Breast epithelium (tissue), 4 donors: ENCODE data around the gene FAM228B. TPM values are rescaled to one million over a fixed set of nuclear protein-coding genes. Genes with fewer than 3 reads are reported as not detected.
"Not testable (repeated sequence)": the region's sequence is repeated elsewhere in the genome, so short reads cannot be mapped to it uniquely, and the experiment has no call there.

ENCODE experiments used
- DNase-seq, 2 donors: peaks; one replicate each; pipeline ENCODE4 v3.0.0-alpha.2; 2019; ENCODE audit warnings: low spot score in 2 of 2
- H3K27ac ChIP-seq, 2 donors: fragments of 200-600 bp; sonication (generic) in 1 of 2; one replicate each; pipeline ENCODE4 v1.5.1; 2016 to 2019; ENCODE audit warnings: mild to moderate bottlenecking in 1 of 2
- H3K27me3 ChIP-seq, 2 donors: fragments of 200-600 bp; sonication (generic) in 1 of 2; one replicate each; pipeline versions ENCODE4 v1.5.1 to v1.6.0; 2017 to 2019; ENCODE audit warnings: control low read depth in 1 of 2, mild to moderate bottlenecking in 1 of 2
- H3K36me3 ChIP-seq: fragments of 200-600 bp; one replicate; pipeline ENCODE4 v1.5.1; 2019
- H3K4me1 ChIP-seq, 2 donors: fragments of 200-600 bp; sonication (generic); one replicate each; pipeline ENCODE4 v1.5.1; 2016 to 2019; ENCODE audit warnings: control low read depth in 1 of 2
- H3K4me3 ChIP-seq, 3 donors: fragments of 200-600 bp; sonication (generic); 1 replicate in 2 of 3; 2 replicates in 1 of 3; pipeline ENCODE4 v1.5.1; 2016 to 2019; ENCODE audit warnings: mild to moderate bottlenecking in 3 of 3, moderate library complexity in 2 of 3
- H3K9me3 ChIP-seq, 2 donors: fragments of 200-600 bp; sonication (generic) in 1 of 2; one replicate each; pipeline ENCODE4 v1.5.1; 2016 to 2019; ENCODE audit warnings: control low read depth in 1 of 2
- POLR2A ChIP-seq: fragments of 450-650 bp; IDR thresholded peaks from one replicate; pipeline ENCODE4 v1.6.1; 2016; ENCODE audit warnings: antibody characterized with exemption, mild to moderate bottlenecking, moderate library complexity
- POLR2AphosphoS5 ChIP-seq, 3 donors: sonication (generic); formaldehyde crosslinking; IDR thresholded peaks; one replicate each; pipeline ENCODE4 v1.6.1; 2017; ENCODE audit warnings: antibody characterized with exemption in 3 of 3
- intact Hi-C: fragments of 100-400 bp; cut with DNase I; formaldehyde crosslinking; loops from one replicate; pipeline ENCODE4 v1.15.1; 2023; ENCODE audit warnings: low total_unique reads
- total RNA-seq, 3 donors: library from RNA; depleted of rRNA; stranded (reverse); fragments of >200 nt; gene quantifications; one replicate each; pipeline ENCODE4 v1.1.0, GENCODE V29; 2016
- TF ChIP-seq, protein P1 (sequence below), 3 donors: fragments of 450-650 bp; IDR thresholded peaks; one replicate each; pipeline ENCODE4 v1.5.1; 2016 to 2017; ENCODE audit warnings: antibody characterized with exemption in 3 of 3, mild to moderate bottlenecking in 3 of 3, moderate library complexity in 3 of 3

FAM228B gene
- total RNA-seq, 3 donors from 2014 or later: 23.7 to 46.2 (median 30.9) TPM

DNA sequence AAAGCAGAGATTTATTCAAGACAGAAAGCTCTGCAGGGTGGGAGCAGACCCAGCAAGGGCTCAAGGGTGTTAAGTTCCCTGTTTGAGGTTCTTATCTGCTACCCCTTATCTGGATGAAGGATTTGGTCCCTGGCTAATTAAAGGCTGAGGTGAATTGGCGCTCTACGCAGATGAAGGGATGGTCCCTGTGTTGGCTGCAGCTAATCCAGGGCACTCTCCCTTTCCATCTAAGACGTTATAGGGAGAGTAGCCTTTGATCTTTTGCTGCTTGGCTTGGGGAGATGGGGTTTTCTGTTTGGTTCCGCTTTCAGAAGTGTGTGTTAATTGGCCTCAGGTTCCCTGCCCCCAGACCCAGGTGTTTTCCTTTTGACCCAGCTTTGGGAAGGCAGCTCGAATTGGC lies 68.6 kb downstream of the FAM228B start:
- DNase-seq: no peak
- Histone ChIP-seq H3K4me1 (no peaks in the 10 kb centered on the region), H3K4me3 (no peak overlapping the region), H3K36me3 (no peaks in the 10 kb centered on the region), H3K9me3 (no peaks in the 10 kb centered on the region), H3K27me3 (no peaks in the 10 kb centered on the region), H3K27ac (no peak overlapping the region)
- TF ChIP-seq, protein P1, sequence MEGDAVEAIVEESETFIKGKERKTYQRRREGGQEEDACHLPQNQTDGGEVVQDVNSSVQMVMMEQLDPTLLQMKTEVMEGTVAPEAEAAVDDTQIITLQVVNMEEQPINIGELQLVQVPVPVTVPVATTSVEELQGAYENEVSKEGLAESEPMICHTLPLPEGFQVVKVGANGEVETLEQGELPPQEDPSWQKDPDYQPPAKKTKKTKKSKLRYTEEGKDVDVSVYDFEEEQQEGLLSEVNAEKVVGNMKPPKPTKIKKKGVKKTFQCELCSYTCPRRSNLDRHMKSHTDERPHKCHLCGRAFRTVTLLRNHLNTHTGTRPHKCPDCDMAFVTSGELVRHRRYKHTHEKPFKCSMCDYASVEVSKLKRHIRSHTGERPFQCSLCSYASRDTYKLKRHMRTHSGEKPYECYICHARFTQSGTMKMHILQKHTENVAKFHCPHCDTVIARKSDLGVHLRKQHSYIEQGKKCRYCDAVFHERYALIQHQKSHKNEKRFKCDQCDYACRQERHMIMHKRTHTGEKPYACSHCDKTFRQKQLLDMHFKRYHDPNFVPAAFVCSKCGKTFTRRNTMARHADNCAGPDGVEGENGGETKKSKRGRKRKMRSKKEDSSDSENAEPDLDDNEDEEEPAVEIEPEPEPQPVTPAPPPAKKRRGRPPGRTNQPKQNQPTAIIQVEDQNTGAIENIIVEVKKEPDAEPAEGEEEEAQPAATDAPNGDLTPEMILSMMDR (IDR thresholded peaks at IDR 0.05): no peak
- TF ChIP-seq POLR2AphosphoS5 (IDR thresholded peaks at IDR 0.05) (no peak), POLR2A (no peak)
- intact Hi-C loops: no loop called here

DNA sequence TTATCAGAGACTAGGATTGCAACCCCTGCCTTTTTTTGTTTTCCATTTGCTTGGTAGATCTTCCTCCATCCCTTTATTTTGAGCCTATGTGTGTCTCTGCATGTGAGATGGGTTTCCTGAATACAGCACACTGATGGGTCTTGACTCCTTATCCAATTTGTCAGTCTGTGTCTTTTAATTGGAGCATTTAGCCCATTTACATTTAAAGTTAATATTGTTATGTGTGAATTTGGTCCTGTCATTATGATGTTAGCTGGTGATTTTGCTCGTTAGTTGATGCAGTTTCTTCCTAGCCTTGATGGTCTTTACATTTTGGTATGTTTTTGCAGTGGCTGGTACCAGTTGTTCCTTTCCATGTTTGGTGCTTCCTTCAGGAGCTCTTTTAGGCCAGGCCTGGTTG lies 73.9 kb downstream of the FAM228B start:
- intact Hi-C loops, H3K4me3 ChIP-seq, H3K36me3 ChIP-seq, H3K27me3 ChIP-seq, DNase-seq, H3K4me1 ChIP-seq, H3K9me3 ChIP-seq, H3K27ac ChIP-seq: not testable (repeated sequence)

DNA sequence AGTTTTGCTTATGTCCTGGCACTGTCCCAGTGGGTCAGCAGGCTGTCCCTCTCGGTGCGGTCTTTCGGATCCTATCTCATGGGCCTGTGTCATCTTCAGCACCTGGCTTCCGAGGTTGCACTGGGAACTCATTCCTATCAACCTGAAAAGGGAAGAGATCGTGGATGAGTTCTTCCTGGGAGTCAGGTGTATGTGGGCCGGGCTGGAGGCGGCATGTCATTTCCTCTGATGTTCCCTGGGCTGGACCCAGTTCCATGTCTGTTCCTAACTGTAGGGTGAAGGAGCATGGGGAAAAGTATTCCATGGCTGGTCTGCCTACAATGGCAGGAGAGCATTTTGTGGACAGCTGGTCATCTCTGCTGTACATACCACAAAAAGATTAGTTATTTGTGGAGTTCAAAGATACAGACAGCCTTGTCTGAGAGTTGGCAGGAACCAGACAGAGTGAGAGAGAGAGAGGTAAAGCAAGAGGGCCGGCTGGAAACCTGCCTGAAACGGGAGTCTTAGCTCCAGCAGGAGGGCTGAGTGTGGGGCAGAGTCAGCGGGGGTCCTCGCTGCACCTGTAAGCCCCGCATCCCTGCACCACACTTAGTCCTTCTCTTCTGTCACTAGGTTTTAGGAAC lies 76.8 kb downstream of the FAM228B start:
- Histone ChIP-seq H3K27me3 (no peaks in the 10 kb centered on the region), H3K27ac (no peak overlapping the region), H3K36me3 (no peaks in the 10 kb centered on the region), H3K4me1 (no peaks in the 10 kb centered on the region), H3K9me3 (no peaks in the 10 kb centered on the region), H3K4me3 (no peak overlapping the region)
- TF ChIP-seq, protein P1 (IDR thresholded peaks at IDR 0.05): no peak
- TF ChIP-seq POLR2A (no peak), POLR2AphosphoS5 (IDR thresholded peaks at IDR 0.05) (no peak)
- DNase-seq: no peak
- intact Hi-C loops: no loop called here

DNA sequence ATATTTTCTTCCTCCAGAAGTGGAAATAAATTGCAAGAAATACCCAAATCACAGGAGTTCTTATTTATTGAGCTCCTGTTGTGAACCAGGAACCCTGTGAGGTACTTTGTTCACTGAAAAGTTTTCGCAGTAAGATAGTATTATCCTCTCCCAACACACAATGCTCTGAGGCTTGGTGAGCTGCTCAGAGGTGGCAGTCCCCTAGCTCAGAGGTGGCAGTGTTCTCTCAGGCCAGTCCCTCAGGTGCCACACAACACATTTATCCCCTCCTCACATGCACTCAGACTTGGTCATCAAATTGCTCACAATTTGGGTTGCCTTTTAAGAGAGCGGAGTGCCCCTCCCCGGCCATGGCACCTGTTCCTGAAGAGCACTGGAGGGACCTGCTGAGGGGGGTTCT lies 77.5 kb downstream of the FAM228B start:
- no peak for TF ChIP-seq POLR2A
- TF ChIP-seq, protein P1 (IDR thresholded peaks at IDR 0.05): no peak
- no peak for TF ChIP-seq POLR2AphosphoS5 (IDR thresholded peaks at IDR 0.05)
- Histone ChIP-seq H3K27me3 (no peaks in the 10 kb centered on the region), H3K4me1 (no peaks in the 10 kb centered on the region), H3K36me3 (no peaks in the 10 kb centered on the region), H3K9me3 (no peaks in the 10 kb centered on the region), H3K4me3 (no peak overlapping the region), H3K27ac (no peak overlapping the region)
- intact Hi-C loops: no loop called here
- no peak for DNase-seq

DNA sequence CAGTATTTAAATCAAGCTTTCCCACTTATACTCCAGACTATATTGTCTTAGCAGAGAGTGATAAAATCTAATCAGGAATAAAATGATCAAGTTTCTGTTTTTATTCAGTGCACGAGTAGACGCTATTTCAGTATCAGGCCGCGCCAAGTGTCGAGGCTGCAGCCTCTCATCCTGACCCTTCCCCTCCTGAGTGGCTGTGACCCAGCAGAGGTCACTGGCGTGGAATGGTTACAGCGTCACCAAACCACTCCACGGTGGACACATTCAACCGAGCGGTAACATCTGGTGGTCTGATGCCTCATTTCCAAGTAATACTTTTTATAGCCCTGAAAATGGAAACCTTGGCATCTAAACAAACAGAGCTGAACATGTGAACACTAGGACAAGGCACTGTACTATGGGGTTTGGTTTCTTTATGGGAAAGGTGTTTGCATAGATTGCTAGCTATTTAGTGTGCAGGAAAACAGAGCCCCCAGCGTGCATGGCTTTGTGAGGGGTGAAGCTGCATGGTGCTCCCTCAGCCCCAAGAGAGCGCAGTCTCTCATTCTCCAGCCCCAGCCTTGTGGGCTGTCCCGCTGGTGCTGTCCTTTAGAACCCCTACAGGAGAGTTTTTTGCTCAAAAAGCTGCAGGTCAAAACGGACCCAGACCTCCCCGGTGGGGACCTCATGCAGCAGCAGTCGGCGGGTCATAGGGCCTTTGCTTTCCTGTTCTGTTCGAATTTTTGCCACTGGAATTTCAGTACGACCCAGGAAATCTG lies 79.9 kb downstream of the FAM228B start:
- H3K4me1 ChIP-seq: no peaks in the 10 kb centered on the region
- intact Hi-C loops: no loop called here
- no peaks in the 10 kb centered on the region for H3K27me3 ChIP-seq
- H3K9me3 ChIP-seq: no peaks in the 10 kb centered on the region
- no peak overlapping the region for H3K4me3 ChIP-seq
- no peak for DNase-seq
- no peak overlapping the region for H3K27ac ChIP-seq
- peaks cover 2% of the 10 kb centered on the region for H3K36me3 ChIP-seq
- TF ChIP-seq, protein P1 (IDR thresholded peaks at IDR 0.05): no peak
- TF ChIP-seq POLR2AphosphoS5 (IDR thresholded peaks at IDR 0.05) (no peak), POLR2A (no peak)
